WTC11 (cell line): ENCODE results near the gene FUT6.

ENCODE experiments used
- CBFB ChIP-seq: sonication (generic); formaldehyde crosslinking; IDR thresholded peaks from 2 replicates; pipeline ENCODE4 v1.8.1; 2022; ENCODE audit warnings: mild to moderate bottlenecking, low read depth, missing genetic modification reagents
- FOXK1 ChIP-seq: sonication (generic); formaldehyde crosslinking; IDR thresholded peaks from 2 replicates; pipeline ENCODE4 v1.8.0; 2022; ENCODE audit warnings: mild to moderate bottlenecking, moderate library complexity, missing genetic modification reagents
- IRF2 ChIP-seq: sonication (generic); formaldehyde crosslinking; IDR thresholded peaks from 2 replicates; pipeline ENCODE4 v1.8.0; 2022; ENCODE audit warnings: low read depth, missing genetic modification reagents, borderline replicate concordance
- NFE2L1 ChIP-seq: sonication (generic); formaldehyde crosslinking; IDR thresholded peaks from 2 replicates; pipeline ENCODE4 v1.8.1; 2023; ENCODE audit warnings: missing genetic modification reagents
- TF ChIP-seq, protein P1 (sequence below): fragments of 200-600 bp; IDR thresholded peaks from 2 replicates; pipeline ENCODE4 v1.8.0; 2022; ENCODE audit warnings: antibody characterized with exemption
- TF ChIP-seq, protein P2 (sequence below): sonication (generic); formaldehyde crosslinking; IDR thresholded peaks from 2 replicates; pipeline ENCODE4 v1.8.0; 2022; ENCODE audit warnings: mild to moderate bottlenecking, missing genetic modification reagents

DNA sequence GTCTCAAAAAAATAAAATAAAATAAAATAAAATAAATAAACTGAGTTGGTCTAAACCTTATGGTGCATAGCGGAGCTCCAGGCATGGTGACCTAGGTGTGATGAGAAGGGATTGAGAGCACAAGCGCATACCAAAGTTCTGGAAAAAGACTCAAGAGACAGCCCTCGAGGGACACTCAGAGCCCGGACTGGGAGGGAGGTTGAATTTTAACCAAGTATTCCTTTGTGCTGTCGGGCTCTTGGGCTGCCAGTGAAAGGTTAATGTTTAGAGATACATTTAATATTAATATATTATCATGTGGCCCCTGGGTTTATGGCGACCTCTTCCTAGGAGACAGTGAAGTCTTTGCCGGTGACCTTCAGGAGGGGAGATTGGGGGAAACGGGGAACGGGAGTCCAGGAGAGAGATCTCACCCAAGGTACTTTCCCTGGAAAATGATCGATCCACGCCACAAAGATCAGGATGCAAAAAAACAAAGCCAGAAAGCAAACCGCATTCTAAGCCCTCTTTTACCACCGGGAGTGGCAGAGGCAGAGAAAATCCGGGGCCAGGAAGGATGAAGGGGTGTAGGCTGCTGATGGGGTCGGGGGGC is 1.6 kb downstream of the FUT6 start:
- TF ChIP-seq, protein P1, sequence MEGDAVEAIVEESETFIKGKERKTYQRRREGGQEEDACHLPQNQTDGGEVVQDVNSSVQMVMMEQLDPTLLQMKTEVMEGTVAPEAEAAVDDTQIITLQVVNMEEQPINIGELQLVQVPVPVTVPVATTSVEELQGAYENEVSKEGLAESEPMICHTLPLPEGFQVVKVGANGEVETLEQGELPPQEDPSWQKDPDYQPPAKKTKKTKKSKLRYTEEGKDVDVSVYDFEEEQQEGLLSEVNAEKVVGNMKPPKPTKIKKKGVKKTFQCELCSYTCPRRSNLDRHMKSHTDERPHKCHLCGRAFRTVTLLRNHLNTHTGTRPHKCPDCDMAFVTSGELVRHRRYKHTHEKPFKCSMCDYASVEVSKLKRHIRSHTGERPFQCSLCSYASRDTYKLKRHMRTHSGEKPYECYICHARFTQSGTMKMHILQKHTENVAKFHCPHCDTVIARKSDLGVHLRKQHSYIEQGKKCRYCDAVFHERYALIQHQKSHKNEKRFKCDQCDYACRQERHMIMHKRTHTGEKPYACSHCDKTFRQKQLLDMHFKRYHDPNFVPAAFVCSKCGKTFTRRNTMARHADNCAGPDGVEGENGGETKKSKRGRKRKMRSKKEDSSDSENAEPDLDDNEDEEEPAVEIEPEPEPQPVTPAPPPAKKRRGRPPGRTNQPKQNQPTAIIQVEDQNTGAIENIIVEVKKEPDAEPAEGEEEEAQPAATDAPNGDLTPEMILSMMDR, result no peak
- no peak for TF ChIP-seq NFE2L1 (CRISPR knock-in tag)
- TF ChIP-seq FOXK1, result no peak
- no peak for TF ChIP-seq CBFB (CRISPR knock-in tag)
- TF ChIP-seq, protein P2, sequence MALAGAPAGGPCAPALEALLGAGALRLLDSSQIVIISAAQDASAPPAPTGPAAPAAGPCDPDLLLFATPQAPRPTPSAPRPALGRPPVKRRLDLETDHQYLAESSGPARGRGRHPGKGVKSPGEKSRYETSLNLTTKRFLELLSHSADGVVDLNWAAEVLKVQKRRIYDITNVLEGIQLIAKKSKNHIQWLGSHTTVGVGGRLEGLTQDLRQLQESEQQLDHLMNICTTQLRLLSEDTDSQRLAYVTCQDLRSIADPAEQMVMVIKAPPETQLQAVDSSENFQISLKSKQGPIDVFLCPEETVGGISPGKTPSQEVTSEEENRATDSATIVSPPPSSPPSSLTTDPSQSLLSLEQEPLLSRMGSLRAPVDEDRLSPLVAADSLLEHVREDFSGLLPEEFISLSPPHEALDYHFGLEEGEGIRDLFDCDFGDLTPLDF (CRISPR knock-in tag), result no peak
- no peak for TF ChIP-seq IRF2 (CRISPR knock-in tag)
